ENCODE results near the gene GPR83.

GPR83 gene

GRCh38 chr11:94400839-94401772 is at the start of gene GPR83:
Gene GPR83, minus strand, starts transcription at chr11:94401419. Its CDS starts 172 bp downstream, at chr11:94401247.
- no peak within 1 kb of the TSS for H3K27ac ChIP-seq
- no peak within 1 kb of the TSS for H3K4me2 ChIP-seq
- no peaks in the 10 kb centered on the region for H4K20me1 ChIP-seq
- H3K27me3 ChIP-seq = 0 out of 2 replicates have a peak, but pooled peaks cover 7% of the 10 kb centered on the region
- no peaks in the 10 kb centered on the region for H3K4me1 ChIP-seq
- no peak within 1 kb of the TSS for H3K9ac ChIP-seq
- H3K4me3 ChIP-seq = no peak within 1 kb of the TSS
- H3K9me3 ChIP-seq = peaks cover 15% of the 10 kb centered on the region
- no peak for TF ChIP-seq Cebpa-rat (IDR thresholded peaks at IDR 0.05)
- no peaks in the 10 kb centered on the region for H3K36me3 ChIP-seq

- no peak overlapping the region for H3K4me3 ChIP-seq
- no peak overlapping the region for H3K27ac ChIP-seq
- no peak overlapping the region for H3K4me2 ChIP-seq
- no peak for TF ChIP-seq Cebpa-rat (IDR thresholded peaks at IDR 0.05)
- H3K36me3 ChIP-seq = peaks cover 58% of the 10 kb centered on the region
- H3K27me3 ChIP-seq = no peaks in the 10 kb centered on the region
- H3K4me1 ChIP-seq = no peaks in the 10 kb centered on the region
- peaks cover 5% of the 10 kb centered on the region; the same call in 1 of the 2 replicates for H3K9me3 ChIP-seq
- H4K20me1 ChIP-seq = no peaks in the 10 kb centered on the region
- H3K9ac ChIP-seq = no peak overlapping the region
Measured at GRCh38 chr11:94450048-94450447, 48.8 kb upstream of the GPR83 start.

- Histone ChIP-seq H3K4me2 (no peak overlapping the region), H3K27me3 (no peaks in the 10 kb centered on the region), H3K4me1 (no peaks in the 10 kb centered on the region), H3K36me3 (peaks cover 62% of the 10 kb centered on the region), H3K4me3 (no peak overlapping the region), H3K27ac (no peak overlapping the region), H3K9me3 (peaks cover 5% of the 10 kb centered on the region; the same call in 1 of the 2 replicates), H3K9ac (no peak overlapping the region), H4K20me1 (no peaks in the 10 kb centered on the region)
- no peak for TF ChIP-seq Cebpa-rat (IDR thresholded peaks at IDR 0.05)
Measured at GRCh38 chr11:94449437-94449836, 48.2 kb upstream of the GPR83 start.

- Histone ChIP-seq H3K4me2 (no peak overlapping the region), H3K4me3 (no peak overlapping the region), H3K27me3 (no peaks in the 10 kb centered on the region), H3K27ac (no peak overlapping the region), H4K20me1 (no peaks in the 10 kb centered on the region), H3K4me1 (no peaks in the 10 kb centered on the region), H3K9ac (no peak overlapping the region), H3K9me3 (peaks cover 5% of the 10 kb centered on the region; the same call in 1 of the 2 replicates), H3K36me3 (peaks cover 62% of the 10 kb centered on the region)
- no peak for TF ChIP-seq Cebpa-rat (IDR thresholded peaks at IDR 0.05)
Measured at GRCh38 chr11:94449029-94449428, 47.8 kb upstream of the GPR83 start.

GRCh38 chr11:94447149-94447548 is 45.9 kb upstream of the GPR83 start:
- no peak overlapping the region for H3K4me3 ChIP-seq
- H3K9me3 ChIP-seq = no peaks in the 10 kb centered on the region
- no peak overlapping the region for H3K4me2 ChIP-seq
- peaks cover 59% of the 10 kb centered on the region for H3K36me3 ChIP-seq
- TF ChIP-seq Cebpa-rat (IDR thresholded peaks at IDR 0.05) = no peak
- H3K27me3 ChIP-seq = no peaks in the 10 kb centered on the region
- H3K27ac ChIP-seq = no peak overlapping the region
- no peaks in the 10 kb centered on the region for H4K20me1 ChIP-seq
- H3K4me1 ChIP-seq = no peaks in the 10 kb centered on the region
- no peak overlapping the region for H3K9ac ChIP-seq

- Histone ChIP-seq H3K4me3 (no peak overlapping the region), H3K4me1 (no peaks in the 10 kb centered on the region), H3K9me3 (no peaks in the 10 kb centered on the region), H3K4me2 (no peak overlapping the region), H4K20me1 (no peaks in the 10 kb centered on the region), H3K36me3 (peaks cover 74% of the 10 kb centered on the region), H3K27me3 (no peaks in the 10 kb centered on the region), H3K27ac (no peak overlapping the region), H3K9ac (no peak overlapping the region)
- no peak for TF ChIP-seq Cebpa-rat (IDR thresholded peaks at IDR 0.05)
Measured at GRCh38 chr11:94445641-94446040, 44.4 kb upstream of the GPR83 start.

- no peak overlapping the region for H3K9ac ChIP-seq
- no peak overlapping the region for H3K27ac ChIP-seq
- H3K4me2 ChIP-seq = no peak overlapping the region
- H3K27me3 ChIP-seq = no peaks in the 10 kb centered on the region
- H3K4me1 ChIP-seq = no peaks in the 10 kb centered on the region
- H4K20me1 ChIP-seq = no peaks in the 10 kb centered on the region
- TF ChIP-seq Cebpa-rat (IDR thresholded peaks at IDR 0.05) = no peak
- no peak overlapping the region for H3K4me3 ChIP-seq
- peaks cover 93% of the 10 kb centered on the region for H3K36me3 ChIP-seq
- H3K9me3 ChIP-seq = peaks cover 17% of the 10 kb centered on the region
Measured at GRCh38 chr11:94433049-94433448, 31.8 kb upstream of the GPR83 start.

- no peaks in the 10 kb centered on the region for H3K27me3 ChIP-seq
- H3K9me3 ChIP-seq = peaks cover 30% of the 10 kb centered on the region
- H3K9ac ChIP-seq = no peak overlapping the region
- H3K4me1 ChIP-seq = no peaks in the 10 kb centered on the region
- TF ChIP-seq Cebpa-rat (IDR thresholded peaks at IDR 0.05) = no peak
- no peak overlapping the region for H3K27ac ChIP-seq
- H3K36me3 ChIP-seq = peaks cover 83% of the 10 kb centered on the region
- H4K20me1 ChIP-seq = 0 out of 2 replicates have a peak, but pooled peaks cover 8% of the 10 kb centered on the region
- no peak overlapping the region for H3K4me3 ChIP-seq
- H3K4me2 ChIP-seq = no peak overlapping the region
Measured at GRCh38 chr11:94424662-94425061, 23.4 kb upstream of the GPR83 start.

- Histone ChIP-seq H3K27ac (no peak overlapping the region), H3K36me3 (peaks cover 76% of the 10 kb centered on the region), H4K20me1 (0 out of 2 replicates have a peak, but pooled peaks cover 8% of the 10 kb centered on the region), H3K27me3 (no peaks in the 10 kb centered on the region), H3K4me1 (no peaks in the 10 kb centered on the region), H3K4me3 (no peak overlapping the region), H3K9me3 (peaks cover 23% of the 10 kb centered on the region), H3K9ac (no peak overlapping the region), H3K4me2 (no peak overlapping the region)
- no peak for TF ChIP-seq Cebpa-rat (IDR thresholded peaks at IDR 0.05)
Measured at GRCh38 chr11:94424011-94424410, 22.8 kb upstream of the GPR83 start.

GRCh38 chr11:94423507-94423906 is 22.3 kb upstream of the GPR83 start:
- H3K36me3 ChIP-seq = peaks cover 75% of the 10 kb centered on the region
- H3K27ac ChIP-seq = no peak overlapping the region
- H3K9me3 ChIP-seq = peaks cover 18% of the 10 kb centered on the region
- no peak overlapping the region for H3K4me2 ChIP-seq
- TF ChIP-seq Cebpa-rat (IDR thresholded peaks at IDR 0.05) = no peak
- no peak overlapping the region for H3K9ac ChIP-seq
- no peaks in the 10 kb centered on the region for H3K4me1 ChIP-seq
- H3K27me3 ChIP-seq = no peaks in the 10 kb centered on the region
- H4K20me1 ChIP-seq = 0 out of 2 replicates have a peak, but pooled peaks cover 8% of the 10 kb centered on the region
- H3K4me3 ChIP-seq = no peak overlapping the region

All from BLaER1 (cell line).